H1 (cell line): ENCODE measurements around the gene SLC6A7.

Source experiments
- BACH1 ChIP-seq: IDR thresholded peaks from 2 replicates; pipeline ENCODE4 v1.6.1; 2012; ENCODE audit warnings: low read length, improper control_type of control experiment
- CEBPB ChIP-seq: IDR thresholded peaks from 2 replicates; pipeline ENCODE4 v1.6.1; 2012; ENCODE audit warnings: low read depth, low read length
- EGR1 ChIP-seq: IDR thresholded peaks from 2 replicates; pipeline ENCODE4 v1.6.1; 2011; ENCODE audit warnings: low read depth, low read length, borderline replicate concordance
- EZH2 ChIP-seq: fragments of 200-600 bp; sonication (generic); IDR thresholded peaks from 2 replicates; pipeline ENCODE4 v1.7.1; 2012; ENCODE audit warnings: low read depth, mild to moderate bottlenecking, moderate library complexity, low read length, inconsistent platforms; ENCODE audit not compliant: severe bottlenecking
- FOSL1 ChIP-seq: IDR thresholded peaks from 2 replicates; pipeline ENCODE4 v1.6.1; 2011; ENCODE audit warnings: mild to moderate bottlenecking, low read depth, low read length, moderate library complexity; ENCODE audit not compliant: insufficient read depth
- HDAC6 ChIP-seq: IDR thresholded peaks from one replicate; pipeline ENCODE4 v1.7.1; 2012; ENCODE audit warnings: low read depth, mild to moderate bottlenecking, inconsistent platforms, low read length, moderate library complexity
- KDM1A ChIP-seq: fragments of 200-600, 300-600 bp; sonication (generic); IDR thresholded peaks from 2 replicates; pipeline ENCODE4 v1.7.1; 2016; ENCODE audit warnings: mild to moderate bottlenecking, low read length, borderline replicate concordance
- POLR2AphosphoS5 ChIP-seq: IDR thresholded peaks from 2 replicates; pipeline ENCODE4 v1.6.1; 2011; ENCODE audit warnings: low read depth, low read length
- RFX5 ChIP-seq: IDR thresholded peaks from 2 replicates; pipeline ENCODE4 v1.6.1; 2011; ENCODE audit warnings: low read depth, low read length, improper control_type of control experiment, borderline replicate concordance
- SP2 ChIP-seq: IDR thresholded peaks from 2 replicates; pipeline ENCODE4 v1.6.1; 2012; ENCODE audit warnings: mild to moderate bottlenecking, low read length, inconsistent platforms
- SRF ChIP-seq: IDR thresholded peaks from 2 replicates; pipeline ENCODE4 v1.6.1; 2011; ENCODE audit warnings: mild to moderate bottlenecking, low read depth, low read length, moderate library complexity
- TF ChIP-seq, protein P1 (sequence below), 3 experiments: IDR thresholded peaks; 1 replicate in 2 of 3; 2 replicates in 1 of 3; pipeline versions ENCODE4 v1.5.1 to v1.6.1; 2011; ENCODE audit warnings: low read length in 3 of 3, mild to moderate bottlenecking in 3 of 3, inconsistent platforms in 2 of 3, low read depth in 1 of 3, moderate library complexity in 1 of 3; ENCODE audit not compliant: insufficient read depth in 1 of 3; ENCODE audit errors: control extremely low read depth in 1 of 3
- TF ChIP-seq, protein P2 (sequence below): IDR thresholded peaks from 2 replicates; pipeline ENCODE4 v1.6.1; 2011; ENCODE audit warnings: low read length, improper control_type of control experiment
- TF ChIP-seq, protein P3 (sequence below): IDR thresholded peaks from 2 replicates; pipeline ENCODE4 v1.6.1; 2012; ENCODE audit warnings: inconsistent platforms

DNA sequence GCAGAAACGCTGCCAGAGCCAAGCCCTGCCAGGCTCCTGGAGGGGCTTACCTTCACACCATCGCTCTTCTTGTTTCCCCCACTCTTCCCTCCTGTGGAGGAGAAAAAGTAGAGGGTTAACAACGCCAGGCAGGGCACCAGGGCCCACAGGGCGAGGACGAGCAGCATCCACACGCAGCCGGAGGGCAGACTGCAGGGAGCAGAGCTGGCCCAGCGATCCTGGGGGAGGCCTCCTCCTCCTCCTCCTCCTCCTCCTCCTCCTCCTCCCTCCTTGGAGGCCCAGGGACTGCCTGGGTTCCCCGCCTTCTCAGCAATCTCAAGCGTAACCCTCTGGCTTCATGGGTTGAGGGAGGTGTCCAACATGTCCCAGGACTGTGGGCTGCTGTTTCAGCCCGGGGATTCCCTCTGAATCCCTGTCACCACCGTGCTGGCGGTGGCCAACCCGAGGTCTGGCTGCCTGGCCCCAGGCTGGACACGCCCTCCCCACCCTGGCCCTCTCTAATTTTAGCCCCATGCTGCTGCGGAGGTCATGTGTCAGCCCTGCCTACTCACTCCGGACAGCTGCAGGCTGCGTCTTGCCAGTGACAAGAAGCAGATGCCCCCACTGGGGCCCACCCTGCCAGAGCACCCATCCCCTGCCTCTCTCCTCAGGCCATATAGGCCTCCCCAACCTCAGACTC, 55.4 kb downstream of the SLC6A7 start:
- TF ChIP-seq CEBPB (no peak), SRF (no peak), EZH2 (no peak), BACH1 (no peak), SP2 (no peak), POLR2AphosphoS5 (no peak), RFX5 (no peak), HDAC6 (no peak), KDM1A (no peak), EGR1 (no peak), FOSL1 (no peak)
- TF ChIP-seq, protein P1, sequence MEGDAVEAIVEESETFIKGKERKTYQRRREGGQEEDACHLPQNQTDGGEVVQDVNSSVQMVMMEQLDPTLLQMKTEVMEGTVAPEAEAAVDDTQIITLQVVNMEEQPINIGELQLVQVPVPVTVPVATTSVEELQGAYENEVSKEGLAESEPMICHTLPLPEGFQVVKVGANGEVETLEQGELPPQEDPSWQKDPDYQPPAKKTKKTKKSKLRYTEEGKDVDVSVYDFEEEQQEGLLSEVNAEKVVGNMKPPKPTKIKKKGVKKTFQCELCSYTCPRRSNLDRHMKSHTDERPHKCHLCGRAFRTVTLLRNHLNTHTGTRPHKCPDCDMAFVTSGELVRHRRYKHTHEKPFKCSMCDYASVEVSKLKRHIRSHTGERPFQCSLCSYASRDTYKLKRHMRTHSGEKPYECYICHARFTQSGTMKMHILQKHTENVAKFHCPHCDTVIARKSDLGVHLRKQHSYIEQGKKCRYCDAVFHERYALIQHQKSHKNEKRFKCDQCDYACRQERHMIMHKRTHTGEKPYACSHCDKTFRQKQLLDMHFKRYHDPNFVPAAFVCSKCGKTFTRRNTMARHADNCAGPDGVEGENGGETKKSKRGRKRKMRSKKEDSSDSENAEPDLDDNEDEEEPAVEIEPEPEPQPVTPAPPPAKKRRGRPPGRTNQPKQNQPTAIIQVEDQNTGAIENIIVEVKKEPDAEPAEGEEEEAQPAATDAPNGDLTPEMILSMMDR (IDR thresholded peaks at IDR 0.05; ENCODE audit: control extremely low read depth in 1 of 3, insufficient read depth in 1 of 3, low read depth in 1 of 3, low read length in 3 of 3) = no peak
- TF ChIP-seq, protein P2, sequence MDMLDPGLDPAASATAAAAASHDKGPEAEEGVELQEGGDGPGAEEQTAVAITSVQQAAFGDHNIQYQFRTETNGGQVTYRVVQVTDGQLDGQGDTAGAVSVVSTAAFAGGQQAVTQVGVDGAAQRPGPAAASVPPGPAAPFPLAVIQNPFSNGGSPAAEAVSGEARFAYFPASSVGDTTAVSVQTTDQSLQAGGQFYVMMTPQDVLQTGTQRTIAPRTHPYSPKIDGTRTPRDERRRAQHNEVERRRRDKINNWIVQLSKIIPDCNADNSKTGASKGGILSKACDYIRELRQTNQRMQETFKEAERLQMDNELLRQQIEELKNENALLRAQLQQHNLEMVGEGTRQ = no peak
- TF ChIP-seq, protein P3, sequence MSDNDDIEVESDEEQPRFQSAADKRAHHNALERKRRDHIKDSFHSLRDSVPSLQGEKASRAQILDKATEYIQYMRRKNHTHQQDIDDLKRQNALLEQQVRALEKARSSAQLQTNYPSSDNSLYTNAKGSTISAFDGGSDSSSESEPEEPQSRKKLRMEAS = no peak
